ENCODE measurements around the gene CSNK1E.

DNA sequence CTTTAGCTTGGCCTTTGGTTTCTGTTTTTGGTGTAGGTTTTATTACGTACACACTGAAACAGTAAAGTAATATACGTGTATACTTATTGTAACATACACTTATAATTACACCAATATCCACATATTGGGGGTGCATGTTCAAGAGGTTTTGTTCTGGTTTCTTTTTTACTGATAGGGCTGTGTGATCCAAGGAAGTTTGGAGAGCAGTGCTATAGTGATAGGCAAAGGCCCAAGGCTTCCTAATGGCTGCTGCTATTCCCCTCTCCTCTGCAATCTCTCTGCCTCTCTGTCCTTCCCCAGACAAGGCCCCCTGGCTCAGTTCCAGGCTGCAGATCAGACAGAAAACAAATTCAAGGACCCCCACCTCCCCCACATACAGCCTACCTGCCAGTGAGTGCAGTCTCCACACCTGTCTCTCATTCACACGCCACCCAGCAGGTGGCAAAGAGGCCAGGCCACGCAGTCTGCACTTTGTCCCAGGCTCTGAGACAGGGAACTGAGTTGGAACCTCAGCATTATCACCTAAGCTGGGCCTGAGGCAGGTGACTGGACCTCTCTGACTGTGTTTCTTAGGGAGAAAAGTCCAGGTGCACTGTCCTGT lies 59.5 kb downstream of the CSNK1E start:
- TF ChIP-seq, protein P1, sequence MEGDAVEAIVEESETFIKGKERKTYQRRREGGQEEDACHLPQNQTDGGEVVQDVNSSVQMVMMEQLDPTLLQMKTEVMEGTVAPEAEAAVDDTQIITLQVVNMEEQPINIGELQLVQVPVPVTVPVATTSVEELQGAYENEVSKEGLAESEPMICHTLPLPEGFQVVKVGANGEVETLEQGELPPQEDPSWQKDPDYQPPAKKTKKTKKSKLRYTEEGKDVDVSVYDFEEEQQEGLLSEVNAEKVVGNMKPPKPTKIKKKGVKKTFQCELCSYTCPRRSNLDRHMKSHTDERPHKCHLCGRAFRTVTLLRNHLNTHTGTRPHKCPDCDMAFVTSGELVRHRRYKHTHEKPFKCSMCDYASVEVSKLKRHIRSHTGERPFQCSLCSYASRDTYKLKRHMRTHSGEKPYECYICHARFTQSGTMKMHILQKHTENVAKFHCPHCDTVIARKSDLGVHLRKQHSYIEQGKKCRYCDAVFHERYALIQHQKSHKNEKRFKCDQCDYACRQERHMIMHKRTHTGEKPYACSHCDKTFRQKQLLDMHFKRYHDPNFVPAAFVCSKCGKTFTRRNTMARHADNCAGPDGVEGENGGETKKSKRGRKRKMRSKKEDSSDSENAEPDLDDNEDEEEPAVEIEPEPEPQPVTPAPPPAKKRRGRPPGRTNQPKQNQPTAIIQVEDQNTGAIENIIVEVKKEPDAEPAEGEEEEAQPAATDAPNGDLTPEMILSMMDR (IDR thresholded peaks at IDR 0.05; ENCODE audit: insufficient read depth, low read length, poor library complexity, severe bottlenecking), result no peak
- TF ChIP-seq EZH2phosphoT487 (conservative IDR thresholded peaks at IDR 0.05; ENCODE audit: low read length), result no peak
